ENCODE measurements around the gene TCP11.

DNA sequence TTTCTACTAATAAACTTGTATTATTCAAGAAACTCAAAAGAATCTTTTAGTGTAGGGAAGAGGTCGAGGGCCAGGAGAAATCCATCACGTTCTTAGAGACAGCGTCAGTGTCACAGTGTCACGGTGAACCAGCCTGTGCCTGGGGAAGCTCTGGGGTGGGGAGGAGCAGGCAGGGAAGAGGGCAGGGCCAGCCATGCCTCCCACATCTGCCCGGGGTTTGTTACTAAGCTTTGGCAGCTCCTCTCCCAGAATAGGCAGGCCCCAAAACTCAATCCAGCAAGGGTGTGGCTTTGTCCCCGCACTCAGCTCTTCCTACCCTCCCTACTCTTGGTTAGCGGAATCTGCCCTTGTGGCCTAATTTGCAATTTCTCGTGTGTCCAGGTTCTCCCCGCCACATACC is 72.9 kb downstream of the TCP11 start:
- TF ChIP-seq POLR2AphosphoS5 (IDR thresholded peaks at IDR 0.05; ENCODE audit: borderline replicate concordance, low read depth, low read length) (no peak), EZH2 (IDR thresholded peaks at IDR 0.05) (no peak)
